GM19193 (cell line): Measurements from ENCODE around the gene ATP9B.

ENCODE experiments used
- POLR2A ChIP-seq: IDR thresholded peaks from 4 replicates; pipeline ENCODE4 v1.6.1; 2011; ENCODE audit not compliant: insufficient read depth, insufficient read length; ENCODE audit errors: extremely low read depth

Gene ATP9B

GRCh38 chr18:79339094-79339908 is 270.1 kb downstream of the ATP9B start:
- no peak for TF ChIP-seq POLR2A

GRCh38 chr18:79343567-79344207 is 274.5 kb downstream of the ATP9B start:
- no peak for TF ChIP-seq POLR2A

DNA sequence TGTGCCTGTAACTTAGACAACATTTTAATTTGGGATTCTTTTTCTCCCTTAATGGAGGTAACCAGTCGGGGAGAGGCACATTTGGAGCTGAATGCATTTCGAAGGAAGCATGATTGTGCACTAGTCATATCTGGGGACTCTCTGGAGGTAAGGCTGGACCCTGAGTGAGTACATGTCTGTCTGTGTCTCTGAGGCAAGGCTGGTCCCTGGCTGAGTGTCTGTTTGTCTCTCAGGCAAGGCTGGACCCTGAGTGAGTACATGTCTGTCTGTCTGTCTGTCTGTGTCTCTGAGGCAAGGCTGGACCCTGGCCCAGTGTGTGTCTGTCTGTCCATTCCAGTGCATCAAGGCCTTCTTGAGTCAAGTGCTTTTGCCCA is 275.0 kb downstream of the ATP9B start:
- TF ChIP-seq POLR2A: no peak

GRCh38 chr18:79345366-79345765 is 276.2 kb downstream of the ATP9B start:
- TF ChIP-seq POLR2A: no peak

- TF ChIP-seq POLR2A: no peak
Measured at GRCh38 chr18:79345981-79346380, 276.8 kb downstream of the ATP9B start.

- no peak for TF ChIP-seq POLR2A
Measured at GRCh38 chr18:79348066-79348465, 278.9 kb downstream of the ATP9B start.

- TF ChIP-seq POLR2A: no peak
Measured at GRCh38 chr18:79352432-79352831, 283.2 kb downstream of the ATP9B start.

- no peak for TF ChIP-seq POLR2A
Measured at GRCh38 chr18:79353267-79353666, 284.1 kb downstream of the ATP9B start.

GRCh38 chr18:79354350-79354749 is 285.2 kb downstream of the ATP9B start:
- no peak for TF ChIP-seq POLR2A

GRCh38 chr18:79355433-79356335 is 286.5 kb downstream of the ATP9B start:
- no peak for TF ChIP-seq POLR2A

DNA sequence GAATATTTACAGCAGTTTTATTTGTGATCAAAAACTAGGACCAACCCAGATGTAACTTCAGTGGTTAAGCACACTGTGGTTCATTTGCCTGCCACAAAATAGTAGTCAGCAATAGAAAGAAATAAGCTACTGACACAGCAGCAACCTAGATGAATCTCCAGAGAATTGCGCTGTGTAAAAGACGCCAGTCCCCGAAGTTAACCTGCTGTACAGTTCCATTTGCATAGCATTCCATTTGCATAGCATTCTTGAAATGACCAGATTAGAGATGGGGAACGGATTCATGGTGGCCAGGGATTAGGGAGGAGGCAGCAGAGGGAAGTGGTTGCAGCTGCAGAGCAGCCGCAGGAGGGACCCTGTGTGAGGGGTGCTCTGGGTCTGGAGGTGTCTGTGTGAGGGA is 287.2 kb downstream of the ATP9B start:
- no peak for TF ChIP-seq POLR2A

- no peak for TF ChIP-seq POLR2A
Measured at GRCh38 chr18:79360933-79361332, 291.7 kb downstream of the ATP9B start.

DNA sequence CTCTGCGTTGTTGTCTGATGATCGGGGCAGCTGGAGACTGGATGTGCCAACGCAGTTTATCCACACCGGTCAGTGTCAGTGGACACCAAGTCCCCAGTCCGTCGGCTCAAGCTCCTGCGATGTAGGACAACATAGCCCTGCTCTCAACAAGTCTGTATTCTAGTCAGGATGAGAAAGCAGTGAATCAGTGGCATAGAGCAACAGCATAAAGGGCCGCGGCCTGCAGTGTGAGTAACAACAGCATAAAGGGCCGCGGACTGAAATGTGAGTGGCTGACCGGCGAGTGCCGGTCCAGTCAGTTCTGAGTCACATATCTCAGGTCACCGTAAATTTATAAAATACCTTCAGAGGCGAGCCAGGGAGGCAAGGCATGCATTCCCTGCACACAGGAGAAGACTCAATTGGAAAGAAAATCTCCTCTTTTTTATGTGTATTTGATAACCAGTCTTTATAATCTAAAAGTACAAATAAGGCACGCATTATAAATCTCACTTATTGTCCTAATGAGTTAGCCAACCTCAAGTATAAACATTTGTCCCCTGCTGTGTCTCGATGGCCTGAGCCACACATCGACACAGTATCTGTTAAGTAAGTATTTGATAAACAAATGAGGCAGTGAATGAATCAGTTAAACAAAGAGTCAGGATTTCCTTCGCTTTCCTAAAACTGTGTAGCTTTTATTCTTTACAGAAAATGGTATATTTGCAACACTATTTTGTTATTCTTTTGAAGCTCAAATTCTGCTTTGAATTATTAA is 292.8 kb downstream of the ATP9B start:
- TF ChIP-seq POLR2A: no peak

- TF ChIP-seq POLR2A: no peak
Measured at GRCh38 chr18:79365701-79366100, 296.5 kb downstream of the ATP9B start.

DNA sequence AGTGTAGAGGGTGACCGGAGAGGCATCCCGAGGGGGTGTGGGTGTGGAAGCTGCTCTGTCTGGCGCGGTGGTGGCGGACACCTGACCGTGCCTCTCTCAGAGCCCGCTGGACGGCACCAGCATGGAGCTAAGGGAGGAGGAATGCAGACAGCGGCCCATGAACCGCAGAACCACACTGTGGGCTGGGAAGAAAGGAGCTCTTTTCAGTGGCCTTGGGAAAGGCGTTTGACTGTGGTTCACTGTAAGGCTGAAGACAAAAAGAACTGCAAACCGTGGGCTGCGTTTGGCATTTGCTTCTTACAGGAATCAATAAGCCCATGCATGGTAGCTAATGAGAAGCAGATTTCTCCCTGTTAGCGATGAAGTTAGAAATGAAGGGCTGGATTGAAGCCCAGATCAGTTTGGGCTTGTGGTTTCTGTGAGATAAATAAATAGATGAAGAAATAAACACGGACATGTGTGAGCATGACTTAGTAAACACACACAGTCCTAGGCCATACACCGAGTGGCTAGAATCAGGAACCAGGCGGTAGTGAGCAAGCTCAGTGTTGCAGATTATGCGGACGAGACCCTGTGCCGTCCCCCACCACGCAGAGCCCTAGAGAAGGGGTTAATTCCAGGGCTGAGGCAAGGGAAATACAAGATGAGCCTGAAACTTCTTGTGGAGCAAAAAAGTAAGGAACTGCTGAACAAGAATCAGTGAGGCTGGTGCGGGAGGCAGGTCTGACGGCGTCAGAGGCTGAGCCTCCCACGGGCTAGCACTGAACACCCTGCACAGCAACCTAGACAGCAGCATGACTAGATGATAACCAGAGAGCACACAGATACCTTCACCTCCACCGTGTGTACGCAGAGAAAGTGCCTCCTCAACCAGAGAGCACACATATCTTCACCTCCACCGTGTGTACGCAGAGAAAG is 297.2 kb downstream of the ATP9B start:
- no peak for TF ChIP-seq POLR2A
